A673 (cell line): Measurements from ENCODE around the gene MST1R. TPM values are rescaled to one million over a fixed set of nuclear protein-coding genes. Genes with fewer than 3 reads are reported as not detected.

Source experiments
- BruUV-seq: library from RNA; stranded (reverse); fragments of 400-500 nt; replicated peaks from 2 replicates; lab custom pipeline; 2021; lab: Mats Ljungman, UMichigan
- CTCF ChIA-PET: fragments of 300-600 bp; sonication (Branson Sonifier 250); formaldehyde crosslinking; loops from one replicate; lab custom pipeline; 2022; ENCODE audit warnings: antibody characterized with exemption; lab: Charles Lee
- POLR2A ChIA-PET: fragments of 300-600 bp; sonication (Branson Sonifier 250); formaldehyde crosslinking; loops from one replicate; lab custom pipeline; 2022; ENCODE audit warnings: antibody characterized with exemption; ENCODE audit not compliant: low non-redundant PET; lab: Charles Lee
- DNase-seq: peaks from one replicate; pipeline ENCODE4 v3.0.0-alpha.2; 2015; ENCODE audit warnings: low spot score
- H3K27ac ChIP-seq: fragments of 200-600 bp; sonication (generic); 2 replicates; pipeline ENCODE4 v1.5.1; 2016; ENCODE audit warnings: mixed run types, low read depth, mild to moderate bottlenecking, mixed read lengths, antibody characterized with exemption, low read length; ENCODE audit not compliant: poor library complexity, severe bottlenecking
- H3K27me3 ChIP-seq: fragments of 200-600 bp; sonication (generic); replicated peaks from 2 replicates; pipeline ENCODE4 v1.6.1; 2017; ENCODE audit warnings: mixed run types, low read depth, mild to moderate bottlenecking, mixed read lengths, antibody characterized with exemption, low read length; ENCODE audit not compliant: insufficient read depth, poor library complexity
- H3K36me3 ChIP-seq: fragments of 200-600 bp; sonication (generic); 2 replicates; pipeline ENCODE4 v1.6.1; 2016; ENCODE audit warnings: mixed run types, mild to moderate bottlenecking, mixed read lengths, antibody characterized with exemption, low read length; ENCODE audit not compliant: insufficient read depth, poor library complexity, severe bottlenecking
- H3K4me1 ChIP-seq: fragments of 200-600 bp; sonication (generic); 2 replicates; pipeline ENCODE4 v1.6.1; 2017; ENCODE audit warnings: mixed run types, mild to moderate bottlenecking, mixed read lengths, antibody characterized with exemption, low read length; ENCODE audit not compliant: insufficient read depth, poor library complexity, severe bottlenecking
- H3K4me3 ChIP-seq: fragments of 200-600 bp; sonication (generic); 2 replicates; pipeline ENCODE4 v1.5.1; 2016; ENCODE audit warnings: low read depth, mixed run types, mild to moderate bottlenecking, mixed read lengths, low read length; ENCODE audit not compliant: poor library complexity, severe bottlenecking
- H3K9me3 ChIP-seq: fragments of 200-600 bp; sonication (generic); 2 replicates; pipeline ENCODE4 v1.6.1; 2016; ENCODE audit warnings: mixed run types, low read depth, mild to moderate bottlenecking, mixed read lengths, antibody characterized with exemption, low read length; ENCODE audit not compliant: poor library complexity, severe bottlenecking
- CTCF ChIP-seq: fragments of 300-800, 200-600 bp; sonication (generic); conservative IDR thresholded peaks from 2 replicates; pipeline ENCODE4 v1.5.1; 2017; ENCODE audit warnings: low read depth, mild to moderate bottlenecking, antibody characterized with exemption, low read length, moderate library complexity, mixed read lengths
- EZH2 ChIP-seq: fragments of 200-600 bp; sonication (generic); IDR thresholded peaks from 2 replicates; pipeline ENCODE4 v1.6.1; 2017; ENCODE audit warnings: borderline replicate concordance, low read depth, mild to moderate bottlenecking, mixed read lengths, antibody characterized with exemption, low read length; ENCODE audit not compliant: poor library complexity, severe bottlenecking
- intact Hi-C: fragments of 100-400 bp; cut with micrococcal nuclease; formaldehyde crosslinking; loops from one replicate; pipeline ENCODE4 v1.10.0; 2022; ENCODE audit not compliant: unreplicated experiment
- total RNA-seq: library from RNA; stranded (reverse); gene quantifications from 2 replicates; pipeline ENCODE4 v1.2.3, GENCODE V29; 2021

Gene MST1R
- total RNA-seq, 1 experiment from 2014 or later, result not detected

- intact Hi-C loops, result no loop called here
- Histone ChIP-seq H3K27me3 (no peaks in the 10 kb centered on the region), H3K4me3 (no peak overlapping the region), H3K4me1 (no peaks in the 10 kb centered on the region), H3K9me3 (no peaks in the 10 kb centered on the region), H3K36me3 (no peaks in the 10 kb centered on the region), H3K27ac (no peak overlapping the region)
- DNase-seq, result no peak
- BruUV-seq, result no TSS peak
- ChIA-PET CTCF (no interaction called here), POLR2A (no interaction called here)
- TF ChIP-seq EZH2 (no peak), CTCF (no peak)
These were observed 4.7 kb downstream of the MST1R start for GRCh38 chr3:49898991-49899390.

- no peak overlapping the region for H3K27ac ChIP-seq
- no peaks in the 10 kb centered on the region for H3K27me3 ChIP-seq
- H3K36me3 ChIP-seq, result no peaks in the 10 kb centered on the region
- CTCF ChIA-PET, result no interaction called here
- no peak overlapping the region for H3K4me3 ChIP-seq
- POLR2A ChIA-PET, result no interaction called here
- no peaks in the 10 kb centered on the region for H3K9me3 ChIP-seq
- TF ChIP-seq EZH2 (no peak), CTCF (no peak)
- intact Hi-C loops, result no loop called here
- no TSS peak for BruUV-seq
- H3K4me1 ChIP-seq, result no peaks in the 10 kb centered on the region
- DNase-seq, result no peak
These were observed 7.3 kb downstream of the MST1R start for GRCh38 chr3:49896345-49896744.

GRCh38 chr3:49895791-49896190 is 7.9 kb downstream of the MST1R start:
- no TSS peak for BruUV-seq
- no peaks in the 10 kb centered on the region for H3K36me3 ChIP-seq
- DNase-seq, result no peak
- no peak overlapping the region for H3K4me3 ChIP-seq
- H3K27ac ChIP-seq, result no peak overlapping the region
- H3K27me3 ChIP-seq, result no peaks in the 10 kb centered on the region
- no peaks in the 10 kb centered on the region for H3K9me3 ChIP-seq
- ChIA-PET CTCF (no interaction called here), POLR2A (no interaction called here)
- TF ChIP-seq EZH2 (no peak), CTCF (no peak)
- H3K4me1 ChIP-seq, result no peaks in the 10 kb centered on the region
- intact Hi-C loops, result no loop called here
